HepG2 (cell line): Measurements from ENCODE around the gene USP17L19.
"Not testable (repeated sequence)": the region's sequence is repeated elsewhere in the genome, so short reads cannot be mapped to it uniquely, and the experiment has no call there.

Experiments
- CTCF ChIP-seq: sonication (generic); formaldehyde crosslinking; IDR thresholded peaks from 2 replicates; pipeline ENCODE4 v1.5.0; 2020; ENCODE audit warnings: mild to moderate bottlenecking, missing genetic modification reagents, moderate library complexity
- EZH2 ChIP-seq: conservative IDR thresholded peaks from 2 replicates; pipeline ENCODE4 v1.6.1; 2012; ENCODE audit warnings: mild to moderate bottlenecking, low read depth, low read length, moderate library complexity
- HNF4A ChIP-seq: sonication (generic); formaldehyde crosslinking; IDR thresholded peaks from 2 replicates; pipeline ENCODE4 v1.4.0; 2020; ENCODE audit warnings: missing genetic modification reagents
- NFKB2 ChIP-seq: sonication (generic); formaldehyde crosslinking; IDR thresholded peaks from 2 replicates; pipeline ENCODE4 v1.4.0; 2020; ENCODE audit warnings: missing genetic modification reagents, borderline replicate concordance
- NR2C2 ChIP-seq: sonication (generic); formaldehyde crosslinking; IDR thresholded peaks from 2 replicates; pipeline ENCODE4 v1.4.0; 2020; ENCODE audit warnings: missing genetic modification reagents, mild to moderate bottlenecking, moderate library complexity, borderline replicate concordance
- POLR2A ChIP-seq, 2 experiments: IDR thresholded peaks; 2 replicates each; pipeline ENCODE4 v1.6.1; 2011; ENCODE audit warnings: low read depth in 2 of 2, low read length in 2 of 2, mild to moderate bottlenecking in 1 of 2, moderate library complexity in 1 of 2; ENCODE audit not compliant: insufficient read depth in 1 of 2
- SIN3A ChIP-seq: IDR thresholded peaks from 2 replicates; pipeline ENCODE4 v1.6.1; 2011; ENCODE audit warnings: low read depth, mild to moderate bottlenecking, control low read depth, low read length, borderline replicate concordance
- SP4 ChIP-seq: sonication (generic); formaldehyde crosslinking; IDR thresholded peaks from 2 replicates; pipeline ENCODE4 v1.8.1; 2023; ENCODE audit warnings: mild to moderate bottlenecking, missing genetic modification reagents
- ZNF282 ChIP-seq: fragments of 450-650 bp; IDR thresholded peaks from 2 replicates; pipeline ENCODE4 v1.6.1; 2018; ENCODE audit not compliant: partially characterized antibody
- ZNF777 ChIP-seq: sonication (generic); formaldehyde crosslinking; IDR thresholded peaks from 2 replicates; pipeline ENCODE4 v1.4.0; 2020; ENCODE audit warnings: missing genetic modification reagents
- ZSCAN31 ChIP-seq: sonication (generic); formaldehyde crosslinking; IDR thresholded peaks from 2 replicates; pipeline ENCODE4 v1.5.0; 2020; ENCODE audit warnings: low read depth, mild to moderate bottlenecking, missing genetic modification reagents
- TF ChIP-seq, protein P1 (sequence below): IDR thresholded peaks from 2 replicates; pipeline ENCODE4 v1.6.1; 2016; ENCODE audit warnings: low read depth, control low read depth
- TF ChIP-seq, protein P2 (sequence below): sonication (generic); formaldehyde crosslinking; IDR thresholded peaks from 2 replicates; pipeline ENCODE4; 2020; ENCODE audit warnings: missing genetic modification reagents, mild to moderate bottlenecking, borderline replicate concordance

DNA sequence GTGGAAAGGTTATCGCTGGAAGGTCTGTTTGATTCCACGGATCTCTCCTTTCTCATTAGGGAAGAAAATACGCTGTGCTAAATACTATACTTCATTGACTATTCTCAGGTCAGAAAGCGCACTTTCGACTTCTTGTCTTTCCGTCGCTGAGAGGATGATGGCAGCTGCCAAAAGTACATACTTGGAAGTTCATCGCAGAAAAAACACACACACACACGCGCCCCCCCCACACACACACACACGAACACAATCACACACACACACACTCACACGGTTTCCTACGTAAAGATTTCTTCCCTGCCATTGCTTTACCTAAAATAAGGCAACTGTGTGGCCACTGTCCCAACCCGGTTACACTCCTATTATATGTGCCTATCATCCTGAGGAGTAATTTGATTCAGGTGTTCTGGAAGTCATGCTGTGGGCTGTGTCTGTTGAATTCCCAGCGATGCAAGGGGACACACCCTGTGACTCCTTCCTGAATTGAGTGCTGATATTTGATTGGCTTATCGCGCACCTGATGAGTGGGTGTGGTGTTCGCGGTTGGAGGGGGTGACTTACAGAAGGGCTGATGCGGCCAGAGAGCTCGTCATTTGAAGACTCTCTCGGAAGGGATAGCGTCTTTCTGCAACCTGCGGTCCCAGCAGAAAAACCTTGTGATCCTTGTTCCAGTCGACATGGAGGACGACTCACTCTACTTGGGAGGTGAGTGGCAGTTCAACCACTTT lies 5.1 kb upstream of the USP17L19 start, which contains the start of gene USP17L18:
- not testable (repeated sequence) for TF ChIP-seq NFKB2 (CRISPR knock-in tag); SIN3A; CTCF (CRISPR knock-in tag); HNF4A (CRISPR knock-in tag); NR2C2 (CRISPR knock-in tag); SP4 (CRISPR knock-in tag); POLR2A (IDR thresholded peaks at IDR 0.05; ENCODE audit: insufficient read depth in 1 of 2, low read depth in 2 of 2, low read length in 2 of 2); EZH2; ZSCAN31 (CRISPR knock-in tag); ZNF777 (CRISPR knock-in tag); ZNF282
- TF ChIP-seq, protein P1, sequence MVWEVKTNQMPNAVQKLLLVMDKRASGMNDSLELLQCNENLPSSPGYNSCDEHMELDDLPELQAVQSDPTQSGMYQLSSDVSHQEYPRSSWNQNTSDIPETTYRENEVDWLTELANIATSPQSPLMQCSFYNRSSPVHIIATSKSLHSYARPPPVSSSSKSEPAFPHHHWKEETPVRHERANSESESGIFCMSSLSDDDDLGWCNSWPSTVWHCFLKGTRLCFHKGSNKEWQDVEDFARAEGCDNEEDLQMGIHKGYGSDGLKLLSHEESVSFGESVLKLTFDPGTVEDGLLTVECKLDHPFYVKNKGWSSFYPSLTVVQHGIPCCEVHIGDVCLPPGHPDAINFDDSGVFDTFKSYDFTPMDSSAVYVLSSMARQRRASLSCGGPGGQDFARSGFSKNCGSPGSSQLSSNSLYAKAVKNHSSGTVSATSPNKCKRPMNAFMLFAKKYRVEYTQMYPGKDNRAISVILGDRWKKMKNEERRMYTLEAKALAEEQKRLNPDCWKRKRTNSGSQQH (CRISPR knock-in tag): not testable (repeated sequence)
- TF ChIP-seq, protein P2, sequence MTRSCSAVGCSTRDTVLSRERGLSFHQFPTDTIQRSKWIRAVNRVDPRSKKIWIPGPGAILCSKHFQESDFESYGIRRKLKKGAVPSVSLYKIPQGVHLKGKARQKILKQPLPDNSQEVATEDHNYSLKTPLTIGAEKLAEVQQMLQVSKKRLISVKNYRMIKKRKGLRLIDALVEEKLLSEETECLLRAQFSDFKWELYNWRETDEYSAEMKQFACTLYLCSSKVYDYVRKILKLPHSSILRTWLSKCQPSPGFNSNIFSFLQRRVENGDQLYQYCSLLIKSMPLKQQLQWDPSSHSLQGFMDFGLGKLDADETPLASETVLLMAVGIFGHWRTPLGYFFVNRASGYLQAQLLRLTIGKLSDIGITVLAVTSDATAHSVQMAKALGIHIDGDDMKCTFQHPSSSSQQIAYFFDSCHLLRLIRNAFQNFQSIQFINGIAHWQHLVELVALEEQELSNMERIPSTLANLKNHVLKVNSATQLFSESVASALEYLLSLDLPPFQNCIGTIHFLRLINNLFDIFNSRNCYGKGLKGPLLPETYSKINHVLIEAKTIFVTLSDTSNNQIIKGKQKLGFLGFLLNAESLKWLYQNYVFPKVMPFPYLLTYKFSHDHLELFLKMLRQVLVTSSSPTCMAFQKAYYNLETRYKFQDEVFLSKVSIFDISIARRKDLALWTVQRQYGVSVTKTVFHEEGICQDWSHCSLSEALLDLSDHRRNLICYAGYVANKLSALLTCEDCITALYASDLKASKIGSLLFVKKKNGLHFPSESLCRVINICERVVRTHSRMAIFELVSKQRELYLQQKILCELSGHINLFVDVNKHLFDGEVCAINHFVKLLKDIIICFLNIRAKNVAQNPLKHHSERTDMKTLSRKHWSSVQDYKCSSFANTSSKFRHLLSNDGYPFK: not testable (repeated sequence)
